Ectodermal cell (in vitro differentiated cells): ENCODE measurements around the gene MTCL1.

Experiments used
- H3K27ac ChIP-seq: 2 replicates; pipeline ENCODE4 v1.7.0; 2013; ENCODE audit warnings: mild to moderate bottlenecking, low read depth, low read length; ENCODE audit not compliant: insufficient read depth, poor library complexity, severe bottlenecking
- H3K27me3 ChIP-seq: 2 replicates; pipeline ENCODE4 v1.7.0; 2013; ENCODE audit warnings: mild to moderate bottlenecking, low read length; ENCODE audit not compliant: insufficient read depth, control insufficient read depth, poor library complexity, severe bottlenecking
- H3K36me3 ChIP-seq: one replicate; pipeline ENCODE4 v1.7.0; 2013; ENCODE audit warnings: low read length; ENCODE audit not compliant: control insufficient read depth, insufficient read depth
- H3K4me1 ChIP-seq: one replicate; pipeline ENCODE4 v1.7.0; 2013; ENCODE audit warnings: low read length; ENCODE audit not compliant: control insufficient read depth, insufficient read depth
- H3K4me3 ChIP-seq: 2 replicates; pipeline ENCODE4 v1.7.0; 2013; ENCODE audit warnings: low read depth, low read length, control low read depth; ENCODE audit not compliant: insufficient read depth
- H3K9me3 ChIP-seq: 2 replicates; pipeline ENCODE4 v1.7.0; 2013; ENCODE audit warnings: mild to moderate bottlenecking, low read length, moderate library complexity; ENCODE audit not compliant: control insufficient read depth
- WGBS, 2 experiments: methylation state at CpG; one replicate each; pipeline ENCODE4 v1.1.7; 2013; ENCODE audit warnings: missing lambda C conversion rate in 2 of 2; 5-methylcytosine and 5-hydroxymethylcytosine counted together

MTCL1 gene

DNA sequence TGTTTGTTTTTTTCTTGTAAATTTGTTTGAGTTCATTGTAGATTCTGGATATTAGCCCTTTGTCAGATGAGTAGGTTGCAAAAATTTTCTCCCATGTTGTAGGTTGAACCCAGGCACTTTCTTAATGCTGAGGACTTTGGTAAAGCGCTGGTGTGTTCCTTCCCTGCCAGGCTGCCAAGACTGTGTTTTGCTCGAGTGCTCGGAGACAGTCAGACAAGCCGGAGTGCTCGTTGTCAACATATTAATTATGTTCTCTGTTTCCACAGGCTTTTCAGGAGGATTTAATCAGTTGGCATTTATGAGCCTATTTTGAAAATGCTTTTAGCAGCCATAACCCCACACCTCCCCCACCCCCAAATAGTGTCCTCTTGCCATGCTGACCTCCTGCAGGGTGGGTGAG, 6.4 kb downstream of the MTCL1 start:
- peaks cover 3% of the 10 kb centered on the region for H3K4me1 ChIP-seq
- no peaks in the 10 kb centered on the region for H3K9me3 ChIP-seq
- H3K27ac ChIP-seq = no peak overlapping the region
- 92 to 96% methylated on average over 5 of the region's 5 CpGs for WGBS, 2 experiments
- H3K27me3 ChIP-seq = peaks cover 3% of the 10 kb centered on the region
- H3K4me3 ChIP-seq = no peak overlapping the region
- H3K36me3 ChIP-seq = no peaks in the 10 kb centered on the region

GRCh38 chr18:8713691-8714090, 8.3 kb downstream of the MTCL1 start:
- Histone ChIP-seq H3K27ac (no peak overlapping the region), H3K9me3 (no peaks in the 10 kb centered on the region), H3K27me3 (no peaks in the 10 kb centered on the region), H3K4me1 (peaks cover 3% of the 10 kb centered on the region), H3K36me3 (no peaks in the 10 kb centered on the region), H3K4me3 (no peak overlapping the region)
- 69 to 72% methylated on average over 8 of the region's 8 CpGs for WGBS, 2 experiments

GRCh38 chr18:8715599-8715998, 10.2 kb downstream of the MTCL1 start:
- H3K9me3 ChIP-seq = no peaks in the 10 kb centered on the region
- no peaks in the 10 kb centered on the region for H3K36me3 ChIP-seq
- 95 to 98% methylated on average over 4 of the region's 4 CpGs for WGBS, 2 experiments
- H3K27ac ChIP-seq = no peak overlapping the region
- H3K27me3 ChIP-seq = no peaks in the 10 kb centered on the region
- H3K4me3 ChIP-seq = no peak overlapping the region
- peaks cover 10% of the 10 kb centered on the region for H3K4me1 ChIP-seq

DNA sequence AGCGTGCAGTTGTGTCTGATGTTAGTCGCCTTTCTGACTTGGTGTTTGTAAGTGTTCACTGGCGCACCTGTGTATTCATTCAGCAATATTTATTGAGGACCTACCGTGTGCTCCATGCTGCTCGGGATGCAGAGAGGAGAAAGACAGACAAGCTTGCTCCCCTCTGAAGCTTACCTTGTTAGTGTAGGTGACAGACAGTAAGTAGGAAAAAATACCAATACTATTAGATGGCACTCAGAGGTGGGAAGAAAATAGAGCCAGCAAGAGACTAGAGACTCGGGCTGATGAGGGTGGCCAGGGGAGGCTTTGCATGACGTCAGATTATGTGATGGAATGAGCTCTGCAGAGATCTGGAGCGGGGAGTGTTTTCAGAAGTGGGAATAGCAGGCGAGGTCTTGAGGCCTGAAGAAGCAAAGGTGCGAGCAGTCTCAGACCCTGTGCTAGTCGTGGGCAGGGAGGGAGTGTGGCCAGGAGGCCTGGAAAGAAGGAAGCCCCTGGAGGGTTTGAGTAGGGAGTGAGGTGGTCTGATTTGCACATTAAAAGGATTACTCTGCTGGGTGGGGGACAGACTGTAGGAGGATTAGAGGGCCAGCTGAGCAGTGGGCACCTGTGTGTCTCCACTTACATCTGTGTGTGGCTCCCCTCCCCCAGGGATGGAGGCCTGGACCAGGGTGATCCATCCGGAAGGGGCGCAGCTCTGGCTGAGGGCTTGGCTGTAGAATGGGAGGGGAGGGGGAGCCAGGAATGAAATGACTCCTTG, 11.8 kb downstream of the MTCL1 start:
- H3K4me3 ChIP-seq = no peak overlapping the region
- no peaks in the 10 kb centered on the region for H3K9me3 ChIP-seq
- 43 to 46% methylated on average over 13 of the region's 13 CpGs for WGBS, 2 experiments
- H3K4me1 ChIP-seq = peaks cover 18% of the 10 kb centered on the region
- no peaks in the 10 kb centered on the region for H3K36me3 ChIP-seq
- no peak overlapping the region for H3K27ac ChIP-seq
- no peaks in the 10 kb centered on the region for H3K27me3 ChIP-seq

- H3K4me1 ChIP-seq = peaks cover 16% of the 10 kb centered on the region
- H3K27me3 ChIP-seq = no peaks in the 10 kb centered on the region
- no peak overlapping the region for H3K27ac ChIP-seq
- no peaks in the 10 kb centered on the region for H3K9me3 ChIP-seq
- no peaks in the 10 kb centered on the region for H3K36me3 ChIP-seq
- H3K4me3 ChIP-seq = no peak overlapping the region
- WGBS, 2 experiments = 90 to 92% methylated on average over 16 of the region's 16 CpGs
Measured at GRCh38 chr18:8718401-8718913, 13.1 kb downstream of the MTCL1 start.

- Histone ChIP-seq H3K4me1 (peaks cover 16% of the 10 kb centered on the region), H3K9me3 (no peaks in the 10 kb centered on the region), H3K27ac (no peak overlapping the region), H3K27me3 (no peaks in the 10 kb centered on the region), H3K36me3 (no peaks in the 10 kb centered on the region), H3K4me3 (no peak overlapping the region)
- WGBS, 2 experiments = 67 to 69% methylated on average over 2 to 3 of the region's 4 CpGs
Measured at GRCh38 chr18:8719192-8719591, 13.8 kb downstream of the MTCL1 start.

- Histone ChIP-seq H3K4me3 (no peak overlapping the region), H3K36me3 (no peaks in the 10 kb centered on the region), H3K9me3 (no peaks in the 10 kb centered on the region), H3K27me3 (no peaks in the 10 kb centered on the region), H3K27ac (no peak overlapping the region), H3K4me1 (peaks cover 20% of the 10 kb centered on the region)
- 93 to 94% methylated on average over 7 of the region's 7 CpGs for WGBS, 2 experiments
Measured at GRCh38 chr18:8720141-8720540, 14.8 kb downstream of the MTCL1 start.

DNA sequence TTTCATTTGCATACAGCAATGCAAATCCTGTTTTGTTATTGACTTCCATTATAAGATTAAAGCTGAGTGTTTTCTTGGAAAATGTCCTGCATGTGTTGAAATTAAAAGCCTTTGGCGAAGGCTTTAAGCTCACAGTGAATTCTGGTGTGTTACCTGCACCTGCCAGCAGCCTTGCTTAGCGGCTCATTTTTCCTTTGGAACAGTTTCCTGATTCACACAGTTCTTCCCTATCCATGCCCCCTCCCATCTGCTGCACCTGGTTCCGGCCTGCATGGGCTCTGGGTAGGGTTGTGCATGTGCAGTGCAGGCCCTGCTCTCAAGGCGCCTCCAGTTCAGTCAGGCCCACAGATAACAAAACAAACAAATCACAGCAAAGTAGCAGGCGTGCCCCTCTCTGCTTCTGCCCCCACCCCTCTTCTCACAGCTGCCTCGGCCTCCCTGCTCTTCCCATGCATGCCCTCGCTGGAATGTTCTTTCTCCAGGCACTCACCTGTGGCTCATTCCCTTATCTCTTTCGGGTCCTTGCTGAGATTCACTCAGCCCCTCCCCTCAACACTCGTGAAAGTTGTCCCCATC, 15.8 kb downstream of the MTCL1 start:
- Histone ChIP-seq H3K9me3 (no peaks in the 10 kb centered on the region), H3K4me3 (no peak overlapping the region), H3K36me3 (no peaks in the 10 kb centered on the region), H3K4me1 (peaks cover 20% of the 10 kb centered on the region), H3K27ac (no peak overlapping the region), H3K27me3 (no peaks in the 10 kb centered on the region)
- WGBS, 2 experiments = 81% methylated on average over 9 of the region's 9 CpGs

- H3K27me3 ChIP-seq = no peaks in the 10 kb centered on the region
- WGBS, 2 experiments = 59 to 68% methylated on average over 5 of the region's 5 CpGs
- H3K4me3 ChIP-seq = no peak overlapping the region
- H3K36me3 ChIP-seq = no peaks in the 10 kb centered on the region
- no peaks in the 10 kb centered on the region for H3K9me3 ChIP-seq
- no peak overlapping the region for H3K27ac ChIP-seq
- peaks cover 20% of the 10 kb centered on the region for H3K4me1 ChIP-seq
Measured at GRCh38 chr18:8721716-8722115, 16.4 kb downstream of the MTCL1 start.

DNA sequence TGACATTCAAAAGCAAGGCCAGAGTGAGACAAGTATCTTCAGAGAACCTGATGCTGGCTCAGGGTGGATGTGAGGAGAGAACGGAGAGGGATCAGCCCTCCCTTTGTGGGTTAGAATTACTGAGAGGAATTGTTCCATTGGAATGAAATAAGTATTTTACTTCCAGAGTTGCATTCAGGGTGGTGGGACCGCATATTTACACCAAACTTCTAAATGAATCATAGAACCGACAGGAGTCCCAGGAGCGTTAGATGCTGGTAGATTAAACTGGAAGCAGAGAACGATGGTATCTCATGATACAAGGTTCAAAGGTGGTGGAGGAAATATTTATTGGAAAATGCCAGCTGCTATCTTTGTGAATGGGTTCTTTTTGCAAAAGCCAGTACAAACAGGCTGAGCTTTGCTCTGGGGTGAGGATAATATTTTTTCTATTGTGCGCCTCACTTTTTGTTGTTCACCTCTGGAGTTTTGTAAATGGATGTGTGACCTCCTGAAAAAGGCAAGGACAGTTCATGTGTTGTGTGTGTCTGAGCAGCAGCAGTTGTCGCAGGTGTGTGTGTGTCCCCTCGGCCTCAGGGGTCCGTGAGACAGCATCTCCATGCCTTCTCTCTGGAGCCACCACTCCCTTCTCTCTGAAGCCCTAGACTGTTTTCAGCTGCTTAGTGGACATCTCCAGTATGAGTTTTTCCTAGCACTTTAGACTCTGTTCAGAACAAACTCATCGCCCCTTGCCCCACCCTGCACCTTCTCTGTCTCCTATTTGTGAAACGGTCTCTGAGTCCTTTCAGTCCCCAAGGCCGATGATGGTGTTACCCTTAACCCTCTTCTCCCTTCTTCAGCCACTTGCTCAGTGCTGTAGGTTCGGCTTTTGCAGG, 17.8 kb downstream of the MTCL1 start:
- no peaks in the 10 kb centered on the region for H3K9me3 ChIP-seq
- WGBS, 2 experiments = 94 to 97% methylated on average over 13 of the region's 13 CpGs
- H3K36me3 ChIP-seq = no peaks in the 10 kb centered on the region
- H3K27me3 ChIP-seq = no peaks in the 10 kb centered on the region
- no peak overlapping the region for H3K27ac ChIP-seq
- H3K4me3 ChIP-seq = no peak overlapping the region
- H3K4me1 ChIP-seq = peaks cover 20% of the 10 kb centered on the region
